GM12878 (cell line): ENCODE measurements around the gene MACROD2.

ENCODE experiments used
- CTCF ChIP-seq, 3 experiments: IDR thresholded peaks in 2 of 3; conservative IDR thresholded peaks in 1 of 3; 2 replicates each; pipeline ENCODE4 v1.5.1; 2011; ENCODE audit warnings: low read depth in 3 of 3, low read length in 3 of 3, mild to moderate bottlenecking in 3 of 3, control low read depth in 2 of 3, moderate library complexity in 2 of 3, inconsistent platforms in 1 of 3, mixed read lengths in 1 of 3; ENCODE audit not compliant: control insufficient read depth in 2 of 3, insufficient read depth in 1 of 3; ENCODE audit errors: extremely low read depth in 1 of 3
- HCFC1 ChIP-seq: fragments of 150-350 bp; IDR thresholded peaks from 2 replicates; pipeline ENCODE4 v1.6.1; 2014; ENCODE audit warnings: low read length
- HDAC2 ChIP-seq: fragments of 200-600 bp; sonication (generic); IDR thresholded peaks from 2 replicates; pipeline ENCODE4 v1.6.1; 2017
- NKRF ChIP-seq: fragments of 450-650 bp; conservative IDR thresholded peaks from 2 replicates; pipeline ENCODE4 v1.6.1; 2017; ENCODE audit warnings: mild to moderate bottlenecking, moderate library complexity
- PAX5 ChIP-seq: IDR thresholded peaks from 2 replicates; pipeline ENCODE4 v1.6.1; 2011; ENCODE audit warnings: low read depth, low read length, borderline replicate concordance
- POLR2A ChIP-seq: IDR thresholded peaks from 2 replicates; pipeline ENCODE4 v1.6.1; 2011; ENCODE audit warnings: low read depth, mild to moderate bottlenecking, low read length
- RAD21 ChIP-seq: IDR thresholded peaks from 2 replicates; pipeline ENCODE4 v1.6.1; 2011; ENCODE audit warnings: mild to moderate bottlenecking, low read depth, low read length, moderate library complexity; ENCODE audit not compliant: insufficient read depth
- RCOR1 ChIP-seq: conservative IDR thresholded peaks from 2 replicates; pipeline ENCODE4 v1.6.1; 2012; ENCODE audit warnings: low read depth, low read length, improper control_type of control experiment
- RFX5 ChIP-seq: IDR thresholded peaks from 2 replicates; pipeline ENCODE4 v1.6.1; 2011; ENCODE audit warnings: low read depth, low read length, improper control_type of control experiment
- SIN3A ChIP-seq: IDR thresholded peaks from 2 replicates; pipeline ENCODE4 v1.6.1; 2012; ENCODE audit warnings: low read depth, low read length, improper control_type of control experiment
- ZNF274 ChIP-seq: IDR thresholded peaks from one replicate; pipeline ENCODE4 v1.8.0; 2011; ENCODE audit not compliant: insufficient read length, insufficient read depth

GRCh38 chr20:14882846-14883245, 887.5 kb downstream of the MACROD2 start:
- TF ChIP-seq POLR2A (no peak), CTCF (IDR thresholded peaks at IDR 0.05 in 2 of 3, conservative IDR thresholded peaks at IDR 0.05 in 1 of 3; ENCODE audit: control insufficient read depth in 2 of 3, extremely low read depth in 1 of 3, insufficient read depth in 1 of 3, low read depth in 3 of 3, low read length in 3 of 3) (no peak), PAX5 (no peak), RAD21 (no peak), SIN3A (no peak), ZNF274 (no peak), RCOR1 (no peak), NKRF (no peak), HCFC1 (no peak), HDAC2 (no peak), RFX5 (no peak)
